ENCODE data around the gene REG4. TPM values are rescaled to one million over a fixed set of nuclear protein-coding genes. Genes with fewer than 3 reads are reported as not detected.

REG4 gene
- total and polyA plus RNA-seq, 2 of the 13 experiments (the other 11 are each of a cell fraction or from before 2014, with no cell fraction given), result not detected

GRCh38 chr1:119778886-119779560 lies 32.2 kb downstream of the REG4 start (continued):
- TF ChIP-seq ZBTB40 (IDR thresholded peaks at IDR 0.05), result no peak
- TF ChIP-seq ZBTB40 (CRISPR knock-in tag; IDR thresholded peaks at IDR 0.05), result no peak
- no peak for TF ChIP-seq HDAC1 (CRISPR knock-in tag; IDR thresholded peaks at IDR 0.05)
- TF ChIP-seq ZNF652 (CRISPR knock-in tag; IDR thresholded peaks at IDR 0.05; ENCODE audit: borderline replicate concordance, low read depth), result peak; percentile 44; the same call in 1 of the 2 replicates
- TF ChIP-seq ZNF747 (CRISPR knock-in tag; IDR thresholded peaks at IDR 0.05; ENCODE audit: borderline replicate concordance), result no peak
- TF ChIP-seq FOXO4 (CRISPR knock-in tag; conservative IDR thresholded peaks at IDR 0.05), result no peak
- TF ChIP-seq ZNF326 (CRISPR knock-in tag; IDR thresholded peaks at IDR 0.05; ENCODE audit: borderline replicate concordance), result no peak
- no peak for TF ChIP-seq DMTF1 (CRISPR knock-in tag; IDR thresholded peaks at IDR 0.05)
- no peak for TF ChIP-seq NFKBIZ (CRISPR knock-in tag; IDR thresholded peaks at IDR 0.05)
- TF ChIP-seq ATF5 (CRISPR knock-in tag; IDR thresholded peaks at IDR 0.05; ENCODE audit: low read depth), result no peak
- no peak for TF ChIP-seq AGO1 (IDR thresholded peaks at IDR 0.05; ENCODE audit: low read depth, low read length, poor library complexity, severe bottlenecking)
- no peak for TF ChIP-seq HOXA7 (CRISPR knock-in tag; IDR thresholded peaks at IDR 0.05)
- no peak for TF ChIP-seq ZFX (CRISPR knock-in tag; IDR thresholded peaks at IDR 0.05; ENCODE audit: low read depth)
- no peak for TF ChIP-seq RBM22 (optimal IDR thresholded peaks at IDR 0.05; ENCODE audit: low read length)
- no peak for TF ChIP-seq TEF (CRISPR knock-in tag; IDR thresholded peaks at IDR 0.05)

All from HepG2 (cell line).